Type B pancreatic cell (in vitro differentiated cells): ENCODE data around the gene TGFBR3. TPM values are rescaled to one million over a fixed set of nuclear protein-coding genes. Genes with fewer than 3 reads are reported as not detected.

Source experiments
- DNase-seq: peaks from one replicate; pipeline ENCODE4 v3.0.0; 2021; ENCODE audit warnings: mixed read lengths; ENCODE audit not compliant: unreplicated experiment; ENCODE audit errors: extremely low spot score
- H3K27ac Mint-ChIP-seq: 2 replicates; pipeline ENCODE4 v1.8.0; 2021; ENCODE audit warnings: mild to moderate bottlenecking, mixed read lengths
- H3K27me3 Mint-ChIP-seq: 2 replicates; pipeline ENCODE4 v1.8.0; 2021; ENCODE audit warnings: mixed read lengths
- H3K36me3 Mint-ChIP-seq: 2 replicates; pipeline ENCODE4 v1.8.0; 2021; ENCODE audit warnings: mixed read lengths
- H3K4me1 Mint-ChIP-seq: one replicate; pipeline ENCODE4 v1.8.0; 2021; ENCODE audit warnings: mixed read lengths; ENCODE audit not compliant: unreplicated experiment
- H3K4me3 Mint-ChIP-seq: 2 replicates; pipeline ENCODE4 v1.8.0; 2021; ENCODE audit warnings: mild to moderate bottlenecking, mixed read lengths
- H3K9me3 Mint-ChIP-seq: 2 replicates; pipeline ENCODE4 v1.8.0; 2021; ENCODE audit warnings: mixed read lengths
- CTCF ChIP-seq: fragments of 200-600 bp; sonication (generic); conservative IDR thresholded peaks from 2 replicates; pipeline ENCODE4 v1.5.0; 2021; ENCODE audit warnings: antibody characterized with exemption, mild to moderate bottlenecking
- long read RNA-seq: library from polyadenylated mRNA; unstranded; transcript quantifications from one replicate; pipeline ENCODE4 v2.0.0, GENCODE V29; 2020
- total RNA-seq: library from RNA; stranded (reverse); gene quantifications from 2 replicates; pipeline ENCODE4 v1.2.1, GENCODE V29; 2021; ENCODE audit warnings: low replicate concordance

Gene TGFBR3
- 22.2 and 33.5 TPM in 2 replicates for total RNA-seq
- long read RNA-seq, partial matches to known transcripts, result 1 of 8 reads
- long read RNA-seq, other reads (novel, unspliced or antisense), result 7 of 8 reads

GRCh38 chr1:91885716-91886506, at the start of gene TGFBR3:
TSS of gene TGFBR3 (minus strand) at chr1:91886151. CDS start at chr1:91861531, 24,620 bp downstream.
- peak; percentile 93 for DNase-seq
- Mint-ChIP-seq H3K9me3 (no peaks in the 10 kb centered on the region), H3K36me3 (peaks cover 6% of the 10 kb centered on the region), H3K27ac (peak within 1 kb of the TSS; percentile 89), H3K4me3 (peak within 1 kb of the TSS; percentile 96), H3K27me3 (peaks cover 27% of the 10 kb centered on the region), H3K4me1 (peaks cover 36% of the 10 kb centered on the region)
- peak; percentile 65 for TF ChIP-seq CTCF

GRCh38 chr1:91929250-91929649, 43.3 kb upstream of the TGFBR3 start:
- Mint-ChIP-seq H3K4me1 (peaks cover 12% of the 10 kb centered on the region), H3K27me3 (no peaks in the 10 kb centered on the region), H3K9me3 (peaks cover 6% of the 10 kb centered on the region), H3K27ac (peak overlapping the region; percentile 24), H3K36me3 (no peaks in the 10 kb centered on the region), H3K4me3 (no peak overlapping the region)
- TF ChIP-seq CTCF, result no peak
- no peak for DNase-seq

- H3K9me3 Mint-ChIP-seq, result peaks cover 6% of the 10 kb centered on the region
- H3K4me3 Mint-ChIP-seq, result no peak overlapping the region
- no peaks in the 10 kb centered on the region for H3K36me3 Mint-ChIP-seq
- H3K4me1 Mint-ChIP-seq, result peaks cover 12% of the 10 kb centered on the region
- no peak overlapping the region for H3K27ac Mint-ChIP-seq
- no peak for DNase-seq
- no peaks in the 10 kb centered on the region for H3K27me3 Mint-ChIP-seq
- no peak for TF ChIP-seq CTCF
These were observed 42.1 kb upstream of the TGFBR3 start for GRCh38 chr1:91928026-91928425.

- H3K27ac Mint-ChIP-seq, result no peak overlapping the region
- no peak overlapping the region for H3K4me3 Mint-ChIP-seq
- H3K9me3 Mint-ChIP-seq, result no peaks in the 10 kb centered on the region
- no peaks in the 10 kb centered on the region for H3K36me3 Mint-ChIP-seq
- H3K27me3 Mint-ChIP-seq, result no peaks in the 10 kb centered on the region
- TF ChIP-seq CTCF, result no peak
- H3K4me1 Mint-ChIP-seq, result peaks cover 12% of the 10 kb centered on the region
- DNase-seq, result no peak
These were observed 39.9 kb upstream of the TGFBR3 start for GRCh38 chr1:91925644-91926435.

- H3K27me3 Mint-ChIP-seq, result no peaks in the 10 kb centered on the region
- no peak overlapping the region for H3K4me3 Mint-ChIP-seq
- DNase-seq, result no peak
- H3K27ac Mint-ChIP-seq, result no peak overlapping the region
- no peak for TF ChIP-seq CTCF
- H3K36me3 Mint-ChIP-seq, result no peaks in the 10 kb centered on the region
- H3K4me1 Mint-ChIP-seq, result peaks cover 3% of the 10 kb centered on the region
- H3K9me3 Mint-ChIP-seq, result no peaks in the 10 kb centered on the region
These were observed 38.2 kb upstream of the TGFBR3 start for GRCh38 chr1:91924146-91924545.
